Measurements from ENCODE around the gene PAGE5. TPM values are rescaled to one million over a fixed set of nuclear protein-coding genes. Genes with fewer than 3 reads are reported as not detected.

The PAGE5 gene
- polyA plus RNA-seq, 3 donors: not detected

DNA sequence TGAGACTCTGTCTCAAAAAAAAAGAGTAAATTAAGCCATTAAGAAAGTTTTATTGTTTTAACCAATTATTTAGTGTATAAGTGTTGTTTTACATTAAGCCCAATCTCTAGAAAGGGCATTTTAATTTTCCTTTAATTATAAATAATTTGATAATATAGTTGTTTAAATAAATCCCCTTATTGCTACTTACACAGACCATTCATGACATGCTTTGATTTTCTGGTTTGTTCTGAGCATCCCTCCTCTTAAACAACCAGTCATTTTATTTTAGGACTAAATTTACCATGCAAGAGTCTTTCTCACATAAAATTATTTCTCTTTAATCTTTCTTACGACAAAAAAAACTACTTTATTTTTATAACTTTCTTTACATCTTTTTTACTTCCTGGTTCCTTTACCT lies 23.5 kb upstream of the PAGE5 start:
- Mint-ChIP-seq H3K27me3 (ENCODE audit: low read depth in 3 of 3) (peaks cover 0 to 3% (median 0%) of the 10 kb centered on the region in 3 donors), H3K27ac (no peak overlapping the region), H3K4me1 (no peaks in the 10 kb centered on the region), H3K4me3 (no peak overlapping the region), H3K9me3 (peaks cover 0 to 14% (median 6%) of the 10 kb centered on the region in 7 donors), H3K36me3 (no peaks in the 10 kb centered on the region)
- Histone ChIP-seq H4K20me1 (ENCODE audit: insufficient read depth, low read length) (no peaks in the 10 kb centered on the region), H3K27me3 (ENCODE audit: control insufficient read depth in 2 of 2, insufficient read depth in 2 of 2, low read length in 2 of 2) (no peaks in the 10 kb centered on the region), H3K27ac (ENCODE audit: low read depth in 1 of 2, low read length in 2 of 2) (no peak overlapping the region), H2AFZ (ENCODE audit: insufficient read depth, low read depth, low read length, poor library complexity, severe bottlenecking) (no peak overlapping the region), H3K4me2 (replicated peaks; ENCODE audit: extremely low read depth, low read length, poor library complexity, severe bottlenecking) (no peak overlapping the region), H3K4me3 (replicated peaks in 1 of 3; ENCODE audit: low read depth in 2 of 3, low read length in 3 of 3) (no peak overlapping the region), H3K9ac (ENCODE audit: insufficient read depth, low read length, poor library complexity, severe bottlenecking) (no peak overlapping the region), H3K9me3 (replicated peaks in 1 of 2; ENCODE audit: control insufficient read depth in 1 of 2, insufficient read depth in 1 of 2, low read length in 2 of 2) (peaks cover 5 to 6% of the 10 kb centered on the region in 2 donors), H3K36me3 (replicated peaks in 1 of 2; ENCODE audit: control insufficient read depth in 1 of 2, insufficient read depth in 2 of 2, low read length in 2 of 2) (no peaks in the 10 kb centered on the region), H3K4me1 (ENCODE audit: control insufficient read depth in 1 of 2, insufficient read depth in 2 of 2, low read length in 2 of 2) (no peaks in the 10 kb centered on the region), H3K79me2 (ENCODE audit: insufficient read depth, low read length) (no peaks in the 10 kb centered on the region)
- TF ChIP-seq, protein P1, sequence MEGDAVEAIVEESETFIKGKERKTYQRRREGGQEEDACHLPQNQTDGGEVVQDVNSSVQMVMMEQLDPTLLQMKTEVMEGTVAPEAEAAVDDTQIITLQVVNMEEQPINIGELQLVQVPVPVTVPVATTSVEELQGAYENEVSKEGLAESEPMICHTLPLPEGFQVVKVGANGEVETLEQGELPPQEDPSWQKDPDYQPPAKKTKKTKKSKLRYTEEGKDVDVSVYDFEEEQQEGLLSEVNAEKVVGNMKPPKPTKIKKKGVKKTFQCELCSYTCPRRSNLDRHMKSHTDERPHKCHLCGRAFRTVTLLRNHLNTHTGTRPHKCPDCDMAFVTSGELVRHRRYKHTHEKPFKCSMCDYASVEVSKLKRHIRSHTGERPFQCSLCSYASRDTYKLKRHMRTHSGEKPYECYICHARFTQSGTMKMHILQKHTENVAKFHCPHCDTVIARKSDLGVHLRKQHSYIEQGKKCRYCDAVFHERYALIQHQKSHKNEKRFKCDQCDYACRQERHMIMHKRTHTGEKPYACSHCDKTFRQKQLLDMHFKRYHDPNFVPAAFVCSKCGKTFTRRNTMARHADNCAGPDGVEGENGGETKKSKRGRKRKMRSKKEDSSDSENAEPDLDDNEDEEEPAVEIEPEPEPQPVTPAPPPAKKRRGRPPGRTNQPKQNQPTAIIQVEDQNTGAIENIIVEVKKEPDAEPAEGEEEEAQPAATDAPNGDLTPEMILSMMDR (IDR thresholded peaks at IDR 0.05): no peak
- intact Hi-C loops (cut with micrococcal nuclease): no loop called here
- WGBS (ENCODE audit: insufficient coverage): no CpG with 5 or more reads among the region's 1 CpG
- no peak for DNase-seq

DNA sequence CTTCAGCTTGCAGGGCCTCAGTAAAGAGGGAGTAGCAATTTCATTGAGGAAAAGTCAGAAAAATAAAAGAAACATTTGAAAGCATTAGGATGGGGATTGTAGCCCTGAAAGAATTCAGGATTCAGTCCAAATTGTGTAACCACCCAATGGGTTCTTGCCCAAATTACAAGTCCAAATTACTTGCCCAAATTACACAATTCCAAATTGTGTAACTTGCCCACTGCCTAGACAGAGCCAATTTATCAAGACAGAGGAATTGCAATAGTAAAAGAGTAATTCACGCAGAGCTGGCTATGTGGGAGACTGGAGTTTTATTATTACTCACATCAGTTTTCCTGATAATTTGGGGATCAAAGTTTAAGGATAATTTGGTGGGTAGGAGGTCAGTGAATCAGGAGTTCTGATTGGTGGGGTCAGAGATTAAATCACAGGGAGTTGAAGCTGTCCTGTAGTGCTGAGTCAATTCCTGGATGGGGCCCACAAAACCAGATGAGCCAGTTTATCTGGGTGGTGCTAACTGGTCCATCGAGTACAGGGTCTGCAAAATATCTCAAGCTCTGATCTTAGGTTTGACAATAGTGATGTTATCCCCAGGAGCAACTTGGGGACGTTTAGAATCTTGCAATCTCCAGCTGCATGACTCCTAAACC lies 18.1 kb upstream of the PAGE5 start:
- no peaks in the 10 kb centered on the region for H3K4me1 ChIP-seq (ENCODE audit: control insufficient read depth in 1 of 2, insufficient read depth in 2 of 2, low read length in 2 of 2)
- H3K27me3 Mint-ChIP-seq (ENCODE audit: low read depth in 3 of 3): peaks cover 0 to 2% (median 0%) of the 10 kb centered on the region in 3 donors
- H3K36me3 Mint-ChIP-seq: no peaks in the 10 kb centered on the region
- no CpG with 5 or more reads among the region's 3 CpGs for WGBS (ENCODE audit: insufficient coverage)
- no peak overlapping the region for H3K4me3 ChIP-seq (replicated peaks in 1 of 3; ENCODE audit: low read depth in 2 of 3, low read length in 3 of 3)
- no peaks in the 10 kb centered on the region for H4K20me1 ChIP-seq (ENCODE audit: insufficient read depth, low read length)
- no peak for DNase-seq
- intact Hi-C loops (cut with micrococcal nuclease): no loop called here
- no peak overlapping the region for H3K27ac Mint-ChIP-seq
- H3K4me3 Mint-ChIP-seq: no peak overlapping the region
- no peak overlapping the region for H3K9ac ChIP-seq (ENCODE audit: insufficient read depth, low read length, poor library complexity, severe bottlenecking)
- H3K9me3 Mint-ChIP-seq: peaks cover 0 to 6% (median 0%) of the 10 kb centered on the region in 7 donors
- no peaks in the 10 kb centered on the region for H3K27me3 ChIP-seq (ENCODE audit: control insufficient read depth in 2 of 2, insufficient read depth in 2 of 2, low read length in 2 of 2)
- no peaks in the 10 kb centered on the region for H3K9me3 ChIP-seq (replicated peaks in 1 of 2; ENCODE audit: control insufficient read depth in 1 of 2, insufficient read depth in 1 of 2, low read length in 2 of 2)
- no peak overlapping the region for H2AFZ ChIP-seq (ENCODE audit: insufficient read depth, low read depth, low read length, poor library complexity, severe bottlenecking)
- H3K36me3 ChIP-seq (replicated peaks in 1 of 2; ENCODE audit: control insufficient read depth in 1 of 2, insufficient read depth in 2 of 2, low read length in 2 of 2): no peaks in the 10 kb centered on the region
- no peaks in the 10 kb centered on the region for H3K4me1 Mint-ChIP-seq
- TF ChIP-seq, protein P1 (IDR thresholded peaks at IDR 0.05): no peak
- no peaks in the 10 kb centered on the region for H3K79me2 ChIP-seq (ENCODE audit: insufficient read depth, low read length)
- H3K27ac ChIP-seq (ENCODE audit: low read depth in 1 of 2, low read length in 2 of 2): no peak overlapping the region
- H3K4me2 ChIP-seq (replicated peaks; ENCODE audit: extremely low read depth, low read length, poor library complexity, severe bottlenecking): no peak overlapping the region
